HEK293T (cell line): Measurements from ENCODE around the gene BPHL.
"Not testable (repeated sequence)": the region's sequence is repeated elsewhere in the genome, so short reads cannot be mapped to it uniquely, and the experiment has no call there.

Experiments
- ARNT ChIP-seq: fragments of 450-650 bp; IDR thresholded peaks from 2 replicates; pipeline ENCODE4 v1.6.1; 2017; ENCODE audit warnings: mild to moderate bottlenecking
- BHLHE40 ChIP-seq: fragments of 450-650 bp; IDR thresholded peaks from 2 replicates; pipeline ENCODE4 v1.6.1; 2016; ENCODE audit warnings: mild to moderate bottlenecking, moderate library complexity, borderline replicate concordance
- ELF4 ChIP-seq: fragments of 450-650 bp; IDR thresholded peaks from 2 replicates; pipeline ENCODE4 v1.6.1; 2017; ENCODE audit warnings: antibody characterized with exemption
- FOXK2 ChIP-seq: fragments of 450-650 bp; IDR thresholded peaks from 2 replicates; pipeline ENCODE4 v1.6.1; 2016; ENCODE audit warnings: mild to moderate bottlenecking
- FOXM1 ChIP-seq: fragments of 450-650 bp; IDR thresholded peaks from 2 replicates; pipeline ENCODE4 v1.6.1; 2017; ENCODE audit warnings: mild to moderate bottlenecking, borderline replicate concordance
- HDGF ChIP-seq: fragments of 450-650 bp; IDR thresholded peaks from 2 replicates; pipeline ENCODE4 v1.6.1; 2017; ENCODE audit warnings: antibody characterized with exemption, borderline replicate concordance
- NFRKB ChIP-seq: fragments of 450-650 bp; IDR thresholded peaks from 2 replicates; pipeline ENCODE4 v1.6.1; 2016; ENCODE audit warnings: mild to moderate bottlenecking, moderate library complexity
- SP1 ChIP-seq: fragments of 450-650 bp; IDR thresholded peaks from 2 replicates; pipeline ENCODE4 v1.6.1; 2017
- SUZ12 ChIP-seq: fragments of 450-650 bp; IDR thresholded peaks from 2 replicates; pipeline ENCODE4 v1.6.1; 2016; ENCODE audit warnings: mild to moderate bottlenecking
- ZNF384 ChIP-seq: fragments of 450-650 bp; IDR thresholded peaks from 2 replicates; pipeline ENCODE4 v1.6.1; 2016

- TF ChIP-seq BHLHE40, SP1, FOXK2, SUZ12, ELF4, FOXM1, ARNT, ZNF384, HDGF, NFRKB: not testable (repeated sequence)
Observed at GRCh38 chr6:3189192-3189591, 70.7 kb downstream of the BPHL start.
